IMR-90 (cell line): ENCODE data around the gene KIF3B.

Experiments
- BHLHE40 ChIP-seq: fragments of 150-350 bp; IDR thresholded peaks from 2 replicates; pipeline ENCODE4 v1.6.1; 2016; ENCODE audit warnings: mild to moderate bottlenecking, low read depth, low read length
- CHD1 ChIP-seq: IDR thresholded peaks from 2 replicates; pipeline ENCODE4 v1.6.1; 2012; ENCODE audit warnings: low read depth, low read length, improper control_type of control experiment
- MAFK ChIP-seq: IDR thresholded peaks from 2 replicates; pipeline ENCODE4 v1.6.1; 2012; ENCODE audit warnings: low read depth, low read length, improper control_type of control experiment
- MAZ ChIP-seq: IDR thresholded peaks from 2 replicates; pipeline ENCODE4 v1.6.1; 2012; ENCODE audit warnings: low read depth, mild to moderate bottlenecking, low read length, improper control_type of control experiment, moderate library complexity, borderline replicate concordance
- MXI1 ChIP-seq: IDR thresholded peaks from 2 replicates; pipeline ENCODE4 v1.6.1; 2012; ENCODE audit warnings: low read depth, mild to moderate bottlenecking, low read length, moderate library complexity, borderline replicate concordance
- NFE2L2 ChIP-seq: fragments of 150-350 bp; IDR thresholded peaks from 2 replicates; pipeline ENCODE4 v1.6.1; 2016; ENCODE audit warnings: low read depth, mild to moderate bottlenecking, low read length
- POLR2A ChIP-seq: IDR thresholded peaks from 2 replicates; pipeline ENCODE4 v1.6.1; 2012; ENCODE audit warnings: mild to moderate bottlenecking, low read depth, low read length
- RAD21 ChIP-seq: IDR thresholded peaks from 2 replicates; pipeline ENCODE4 v1.6.1; 2012; ENCODE audit warnings: low read length, improper control_type of control experiment
- RCOR1 ChIP-seq: IDR thresholded peaks from 2 replicates; pipeline ENCODE4 v1.6.1; 2012; ENCODE audit warnings: mild to moderate bottlenecking, low read length, improper control_type of control experiment; ENCODE audit not compliant: insufficient replicate concordance
- SMC3 ChIP-seq: fragments of 150-350 bp; IDR thresholded peaks from 2 replicates; pipeline ENCODE4 v1.6.1; 2016; ENCODE audit warnings: low read depth, mild to moderate bottlenecking, antibody characterized with exemption, low read length, moderate library complexity
- TF ChIP-seq, protein P1 (sequence below): conservative IDR thresholded peaks from 2 replicates; pipeline ENCODE4 v1.5.1; 2012; ENCODE audit warnings: mild to moderate bottlenecking, low read depth, low read length, improper control_type of control experiment
- TF ChIP-seq, protein P2 (sequence below): fragments of 150-350 bp; IDR thresholded peaks from 2 replicates; pipeline ENCODE4 v1.6.1; 2017; ENCODE audit warnings: mild to moderate bottlenecking, antibody characterized with exemption, low read length, low read depth
- TF ChIP-seq, protein P3 (sequence below): fragments of 150-350 bp; IDR thresholded peaks from 2 replicates; pipeline ENCODE4 v1.6.1; 2016; ENCODE audit warnings: low read depth, mild to moderate bottlenecking, low read length, moderate library complexity, borderline replicate concordance

DNA sequence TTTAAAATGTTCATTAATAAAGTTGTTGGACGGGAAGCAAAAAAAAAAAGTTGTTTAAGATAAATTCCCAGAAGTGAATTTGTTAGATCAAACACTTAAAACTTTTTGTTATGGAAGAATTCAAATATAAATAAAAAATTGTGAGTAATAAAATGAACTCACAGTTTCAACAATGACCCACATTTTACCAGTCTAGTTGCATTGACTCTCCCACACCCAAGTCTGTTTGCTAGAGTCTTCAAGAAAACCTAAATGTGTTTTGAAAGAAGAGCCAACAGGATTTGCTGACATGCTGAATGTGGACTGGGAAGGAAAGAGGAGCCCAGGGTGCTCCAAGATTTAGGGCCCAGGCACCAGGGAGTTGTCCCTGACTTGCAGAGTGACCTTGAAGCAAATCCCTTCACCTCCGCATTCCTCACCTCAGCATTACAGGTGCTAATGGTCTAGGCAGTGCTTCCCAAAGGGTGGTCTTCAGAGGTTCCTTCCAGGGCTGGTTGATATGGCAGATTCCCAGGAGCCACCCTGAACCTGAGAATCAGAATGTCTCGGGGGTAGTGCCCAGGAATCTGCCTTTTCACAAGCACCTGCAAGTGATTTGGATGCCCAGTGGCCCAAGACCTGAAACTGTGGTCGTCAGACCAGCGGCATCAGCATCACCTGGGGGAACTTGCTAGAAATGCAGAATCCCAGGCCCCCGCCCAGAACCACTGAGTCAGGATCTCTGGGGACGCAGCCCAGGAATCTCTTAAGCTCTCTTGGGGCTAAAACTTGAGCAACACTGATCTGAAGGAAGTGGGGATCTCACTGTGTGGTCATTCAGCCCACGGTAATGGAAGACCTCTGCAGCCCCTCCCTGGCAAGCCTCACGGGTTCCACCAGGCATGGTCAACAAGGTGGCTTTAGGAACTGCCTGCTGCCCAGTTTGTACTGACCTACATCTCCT, 38.7 kb upstream of the KIF3B start:
- TF ChIP-seq, protein P1, sequence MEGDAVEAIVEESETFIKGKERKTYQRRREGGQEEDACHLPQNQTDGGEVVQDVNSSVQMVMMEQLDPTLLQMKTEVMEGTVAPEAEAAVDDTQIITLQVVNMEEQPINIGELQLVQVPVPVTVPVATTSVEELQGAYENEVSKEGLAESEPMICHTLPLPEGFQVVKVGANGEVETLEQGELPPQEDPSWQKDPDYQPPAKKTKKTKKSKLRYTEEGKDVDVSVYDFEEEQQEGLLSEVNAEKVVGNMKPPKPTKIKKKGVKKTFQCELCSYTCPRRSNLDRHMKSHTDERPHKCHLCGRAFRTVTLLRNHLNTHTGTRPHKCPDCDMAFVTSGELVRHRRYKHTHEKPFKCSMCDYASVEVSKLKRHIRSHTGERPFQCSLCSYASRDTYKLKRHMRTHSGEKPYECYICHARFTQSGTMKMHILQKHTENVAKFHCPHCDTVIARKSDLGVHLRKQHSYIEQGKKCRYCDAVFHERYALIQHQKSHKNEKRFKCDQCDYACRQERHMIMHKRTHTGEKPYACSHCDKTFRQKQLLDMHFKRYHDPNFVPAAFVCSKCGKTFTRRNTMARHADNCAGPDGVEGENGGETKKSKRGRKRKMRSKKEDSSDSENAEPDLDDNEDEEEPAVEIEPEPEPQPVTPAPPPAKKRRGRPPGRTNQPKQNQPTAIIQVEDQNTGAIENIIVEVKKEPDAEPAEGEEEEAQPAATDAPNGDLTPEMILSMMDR = no peak
- TF ChIP-seq POLR2A (no peak), BHLHE40 (no peak), MAFK (no peak), RCOR1 (no peak), MXI1 (no peak), SMC3 (no peak), RAD21 (no peak), NFE2L2 (no peak), MAZ (no peak), CHD1 (no peak)
- TF ChIP-seq, protein P2, sequence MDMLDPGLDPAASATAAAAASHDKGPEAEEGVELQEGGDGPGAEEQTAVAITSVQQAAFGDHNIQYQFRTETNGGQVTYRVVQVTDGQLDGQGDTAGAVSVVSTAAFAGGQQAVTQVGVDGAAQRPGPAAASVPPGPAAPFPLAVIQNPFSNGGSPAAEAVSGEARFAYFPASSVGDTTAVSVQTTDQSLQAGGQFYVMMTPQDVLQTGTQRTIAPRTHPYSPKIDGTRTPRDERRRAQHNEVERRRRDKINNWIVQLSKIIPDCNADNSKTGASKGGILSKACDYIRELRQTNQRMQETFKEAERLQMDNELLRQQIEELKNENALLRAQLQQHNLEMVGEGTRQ = no peak
- TF ChIP-seq, protein P3, sequence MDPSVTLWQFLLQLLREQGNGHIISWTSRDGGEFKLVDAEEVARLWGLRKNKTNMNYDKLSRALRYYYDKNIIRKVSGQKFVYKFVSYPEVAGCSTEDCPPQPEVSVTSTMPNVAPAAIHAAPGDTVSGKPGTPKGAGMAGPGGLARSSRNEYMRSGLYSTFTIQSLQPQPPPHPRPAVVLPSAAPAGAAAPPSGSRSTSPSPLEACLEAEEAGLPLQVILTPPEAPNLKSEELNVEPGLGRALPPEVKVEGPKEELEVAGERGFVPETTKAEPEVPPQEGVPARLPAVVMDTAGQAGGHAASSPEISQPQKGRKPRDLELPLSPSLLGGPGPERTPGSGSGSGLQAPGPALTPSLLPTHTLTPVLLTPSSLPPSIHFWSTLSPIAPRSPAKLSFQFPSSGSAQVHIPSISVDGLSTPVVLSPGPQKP = no peak
